ENCODE results near the gene PET100.

GRCh38 chr19:7628589-7629311 is 843 bp upstream of the PET100 start:
- no peak for TF ChIP-seq MTA2 (IDR thresholded peaks at IDR 0.05; ENCODE audit: low read depth)
- no peak for TF ChIP-seq KAT2A (conservative IDR thresholded peaks at IDR 0.05; ENCODE audit: control insufficient read depth, low read depth, low read length)
- TF ChIP-seq GATAD2B (conservative IDR thresholded peaks at IDR 0.05; ENCODE audit: low read depth) = no peak
- TF ChIP-seq POLR2A (IDR thresholded peaks at IDR 0.05; ENCODE audit: low read depth, low read length) = no peak

Data from GM12878 (cell line).